ENCODE measurements around the gene TUFM.

GRCh38 chr16:28876973-28877654 is 31.0 kb upstream of the TUFM start:
- no peak for TF ChIP-seq CTCF (IDR thresholded peaks at IDR 0.05; ENCODE audit: insufficient read depth, low read length, poor library complexity, severe bottlenecking)
- no peak for TF ChIP-seq EZH2phosphoT487 (conservative IDR thresholded peaks at IDR 0.05; ENCODE audit: low read length)
